ENCODE measurements around the gene TPRN.

DNA sequence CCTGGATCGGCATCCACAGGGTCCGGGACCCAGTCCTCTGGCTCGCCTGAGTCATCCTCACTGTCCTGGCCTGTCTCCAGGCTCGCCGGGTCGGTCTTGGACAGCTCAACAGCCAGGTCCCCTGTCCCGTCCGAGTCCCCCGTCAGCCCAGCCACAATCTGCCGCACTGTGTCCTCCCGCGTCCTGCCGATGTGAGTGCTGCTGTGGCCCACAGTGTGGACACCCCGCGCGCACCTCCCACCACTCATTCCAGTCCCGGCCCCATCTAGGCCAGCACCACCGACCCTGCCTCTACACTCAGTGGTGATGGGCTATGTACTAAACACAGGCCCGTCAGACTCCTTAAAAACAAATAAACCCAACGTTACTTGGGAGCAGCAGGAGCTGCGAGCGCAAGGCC lies 18.9 kb downstream of the TPRN start:
- no peak for TF ChIP-seq TEAD4 (IDR thresholded peaks at IDR 0.05; ENCODE audit: borderline replicate concordance, insufficient read depth)
- TF ChIP-seq EZH2phosphoT487 (IDR thresholded peaks at IDR 0.05; ENCODE audit: borderline replicate concordance, low read depth) = no peak
- TF ChIP-seq TAF1 (IDR thresholded peaks at IDR 0.05; ENCODE audit: borderline replicate concordance, low read depth, low read length) = no peak
- TF ChIP-seq, protein P1, sequence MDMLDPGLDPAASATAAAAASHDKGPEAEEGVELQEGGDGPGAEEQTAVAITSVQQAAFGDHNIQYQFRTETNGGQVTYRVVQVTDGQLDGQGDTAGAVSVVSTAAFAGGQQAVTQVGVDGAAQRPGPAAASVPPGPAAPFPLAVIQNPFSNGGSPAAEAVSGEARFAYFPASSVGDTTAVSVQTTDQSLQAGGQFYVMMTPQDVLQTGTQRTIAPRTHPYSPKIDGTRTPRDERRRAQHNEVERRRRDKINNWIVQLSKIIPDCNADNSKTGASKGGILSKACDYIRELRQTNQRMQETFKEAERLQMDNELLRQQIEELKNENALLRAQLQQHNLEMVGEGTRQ (IDR thresholded peaks at IDR 0.05; ENCODE audit: borderline replicate concordance, low read depth, low read length) = no peak
